ENCODE measurements around the gene ZHX3. TPM values are rescaled to one million over a fixed set of nuclear protein-coding genes. Genes with fewer than 3 reads are reported as not detected.
A peak's percentile ranks its signal among the peaks of the same experiment; 100 is the strongest.

The ZHX3 gene
- total RNA-seq, 4 donors from 2014 or later: 19.2 to 32.9 (median 31.4) TPM

DNA sequence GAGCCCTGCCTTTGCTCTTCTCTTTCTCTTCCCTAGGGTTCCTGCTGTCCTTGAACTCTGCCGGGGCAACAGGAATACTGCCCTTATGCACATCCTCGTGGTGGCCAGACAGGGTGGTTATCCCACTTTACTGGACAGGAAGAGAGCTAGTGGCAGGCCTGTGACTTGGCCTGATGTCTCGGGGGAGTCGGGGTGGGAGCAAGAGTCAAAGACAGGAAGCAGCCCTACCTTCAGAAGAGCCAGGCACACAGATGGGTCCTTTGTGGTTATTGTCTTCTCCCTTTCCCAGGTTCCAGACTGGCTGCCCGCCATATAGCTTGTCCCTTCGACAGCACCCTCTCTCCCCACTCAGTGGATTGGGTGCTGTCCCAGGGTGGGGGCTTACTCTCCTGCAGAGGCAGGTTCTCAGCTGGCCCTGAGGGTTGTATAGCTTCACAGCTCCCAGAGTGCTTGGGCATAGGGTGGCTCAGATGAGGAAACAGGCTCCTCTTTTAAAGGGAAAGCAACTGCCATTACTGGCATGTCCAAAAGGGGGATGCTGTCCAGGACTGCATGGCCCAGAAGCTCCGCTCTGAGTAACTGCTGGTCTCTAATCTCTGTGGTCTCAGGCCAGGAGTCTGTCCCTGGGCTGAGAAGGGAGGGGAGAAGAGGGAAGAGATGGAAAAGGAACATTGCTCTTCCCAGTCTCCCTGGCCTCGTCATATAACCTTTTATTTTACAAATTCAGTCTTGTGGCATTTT is 162.9 kb downstream of the ZHX3 start:
- H3K36me3 ChIP-seq: no peaks in the 10 kb centered on the region
- H3K27me3 ChIP-seq: no peaks in the 10 kb centered on the region
- WGBS: 72% methylated on average over 8 of the region's 8 CpGs
- no peak overlapping the region for H3K4me3 ChIP-seq
- H3K4me1 ChIP-seq: peaks cover 78% of the 10 kb centered on the region
- no peaks in the 10 kb centered on the region for H3K9me3 ChIP-seq
- no peak overlapping the region for H3K27ac ChIP-seq
- TF ChIP-seq, protein P1, sequence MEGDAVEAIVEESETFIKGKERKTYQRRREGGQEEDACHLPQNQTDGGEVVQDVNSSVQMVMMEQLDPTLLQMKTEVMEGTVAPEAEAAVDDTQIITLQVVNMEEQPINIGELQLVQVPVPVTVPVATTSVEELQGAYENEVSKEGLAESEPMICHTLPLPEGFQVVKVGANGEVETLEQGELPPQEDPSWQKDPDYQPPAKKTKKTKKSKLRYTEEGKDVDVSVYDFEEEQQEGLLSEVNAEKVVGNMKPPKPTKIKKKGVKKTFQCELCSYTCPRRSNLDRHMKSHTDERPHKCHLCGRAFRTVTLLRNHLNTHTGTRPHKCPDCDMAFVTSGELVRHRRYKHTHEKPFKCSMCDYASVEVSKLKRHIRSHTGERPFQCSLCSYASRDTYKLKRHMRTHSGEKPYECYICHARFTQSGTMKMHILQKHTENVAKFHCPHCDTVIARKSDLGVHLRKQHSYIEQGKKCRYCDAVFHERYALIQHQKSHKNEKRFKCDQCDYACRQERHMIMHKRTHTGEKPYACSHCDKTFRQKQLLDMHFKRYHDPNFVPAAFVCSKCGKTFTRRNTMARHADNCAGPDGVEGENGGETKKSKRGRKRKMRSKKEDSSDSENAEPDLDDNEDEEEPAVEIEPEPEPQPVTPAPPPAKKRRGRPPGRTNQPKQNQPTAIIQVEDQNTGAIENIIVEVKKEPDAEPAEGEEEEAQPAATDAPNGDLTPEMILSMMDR (IDR thresholded peaks at IDR 0.05): no peak
- no peak for DNase-seq (ENCODE audit: low spot score in 2 of 2)

DNA sequence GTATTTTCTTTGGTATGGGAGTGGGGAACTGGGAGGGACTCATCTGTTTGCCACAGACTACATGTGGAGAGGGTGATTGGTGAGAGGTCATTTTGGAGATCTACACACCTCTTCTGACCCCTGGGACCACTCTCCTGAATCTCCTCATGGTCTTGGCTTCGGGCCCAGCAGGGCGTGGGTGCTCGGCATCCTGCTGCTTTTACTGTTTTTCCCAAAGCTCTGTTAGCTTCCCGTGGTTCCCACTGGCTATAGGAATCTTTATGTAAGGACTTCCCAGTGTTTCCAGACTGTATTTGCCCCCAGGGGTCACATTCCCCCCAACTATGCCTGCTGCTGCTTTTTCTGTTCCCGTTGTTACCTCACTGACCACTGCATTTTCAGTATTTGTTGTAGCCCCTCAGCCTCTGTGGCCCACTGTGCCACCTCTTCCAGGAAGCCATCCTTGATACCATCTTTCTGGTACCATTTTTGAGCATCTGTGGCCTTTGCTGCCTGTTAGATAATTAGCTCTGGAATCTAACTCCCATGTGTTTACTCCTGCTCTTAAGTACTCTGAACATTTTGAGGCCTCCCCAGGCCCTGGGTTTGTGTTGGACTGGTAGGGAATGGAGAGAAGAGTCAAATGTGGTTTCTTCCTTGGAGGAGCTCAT is 165.3 kb downstream of the ZHX3 start:
- TF ChIP-seq EP300 (IDR thresholded peaks at IDR 0.05) (no peak), POLR2A (IDR thresholded peaks at IDR 0.05) (no peak), POLR2AphosphoS5 (IDR thresholded peaks at IDR 0.05) (no peak)
- TF ChIP-seq, protein P1 (IDR thresholded peaks at IDR 0.05): no peak
- Histone ChIP-seq H3K9me3 (no peaks in the 10 kb centered on the region), H3K27ac (no peak overlapping the region), H3K4me3 (no peak overlapping the region), H3K4me1 (peaks cover 78% of the 10 kb centered on the region), H3K36me3 (no peaks in the 10 kb centered on the region), H3K27me3 (no peaks in the 10 kb centered on the region)
- DNase-seq (ENCODE audit: low spot score in 2 of 2): no peak
- 45% methylated on average over 5 of the region's 5 CpGs for WGBS

DNA sequence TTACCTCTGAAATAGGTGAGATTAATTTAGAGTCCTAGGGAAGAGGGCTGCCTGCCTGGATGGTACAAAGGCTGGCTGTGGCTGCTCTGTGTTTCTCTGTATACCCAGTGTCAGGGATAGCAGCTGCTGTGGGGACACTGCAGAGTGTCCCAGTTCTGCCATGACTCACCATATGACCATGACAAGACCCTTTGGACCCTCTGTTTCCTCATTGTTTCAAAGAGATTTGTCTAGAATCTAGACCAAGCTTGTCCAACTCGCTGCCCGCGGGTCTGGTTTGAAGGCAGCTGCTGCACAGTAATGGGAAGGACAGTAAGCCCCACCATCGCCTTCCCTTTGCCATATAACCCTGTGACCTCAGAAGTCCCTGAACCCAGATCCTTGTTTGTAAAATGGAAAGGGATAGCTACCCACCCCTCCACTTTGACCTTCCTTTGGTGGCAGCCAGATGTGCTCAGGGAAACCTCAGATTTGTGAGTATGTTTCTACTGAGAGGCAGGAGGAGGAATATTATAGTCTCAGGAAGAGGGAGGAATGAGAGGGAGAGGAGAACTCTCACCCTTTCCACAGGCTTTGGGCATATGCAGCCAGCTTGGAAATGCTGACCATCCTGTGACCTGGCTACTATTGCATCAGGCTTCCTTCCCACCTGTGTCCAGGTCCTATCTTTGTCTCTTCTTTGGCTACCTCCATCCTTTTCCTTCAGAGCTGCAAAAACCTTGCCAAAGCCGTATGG is 166.2 kb downstream of the ZHX3 start:
- WGBS: 83% methylated on average over 5 of the region's 5 CpGs
- no peak for DNase-seq (ENCODE audit: low spot score in 2 of 2)
- TF ChIP-seq POLR2A (IDR thresholded peaks at IDR 0.05) (no peak), POLR2AphosphoS5 (IDR thresholded peaks at IDR 0.05) (no peak), EP300 (IDR thresholded peaks at IDR 0.05) (no peak)
- TF ChIP-seq, protein P1 (IDR thresholded peaks at IDR 0.05): no peak
- no peak overlapping the region for H3K4me3 ChIP-seq
- H3K36me3 ChIP-seq: no peaks in the 10 kb centered on the region
- H3K27ac ChIP-seq: no peak overlapping the region
- no peaks in the 10 kb centered on the region for H3K27me3 ChIP-seq
- H3K4me1 ChIP-seq: peaks cover 81% of the 10 kb centered on the region
- H3K9me3 ChIP-seq: no peaks in the 10 kb centered on the region

DNA sequence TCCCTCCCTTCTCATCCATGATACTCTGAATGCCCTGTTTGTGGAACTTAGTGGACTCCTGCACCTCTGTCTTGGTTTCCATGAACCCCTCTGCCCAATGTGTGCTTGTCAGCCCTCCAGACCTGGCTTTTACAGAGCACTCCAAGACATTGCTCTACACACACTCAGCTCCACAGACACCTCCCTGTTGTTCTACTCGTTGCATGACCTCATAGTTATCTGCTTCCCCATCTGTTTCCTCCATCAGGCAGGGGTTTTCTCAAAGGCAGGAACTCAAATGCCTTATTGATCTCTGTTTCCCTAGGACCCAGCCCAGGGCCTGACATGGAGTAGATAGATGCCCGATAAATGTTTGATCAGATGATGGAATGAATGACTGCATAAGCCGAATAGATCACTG is 166.9 kb downstream of the ZHX3 start:
- Histone ChIP-seq H3K9me3 (no peaks in the 10 kb centered on the region), H3K27me3 (no peaks in the 10 kb centered on the region), H3K27ac (peak overlapping the region; percentile 7), H3K36me3 (no peaks in the 10 kb centered on the region), H3K4me3 (no peak overlapping the region), H3K4me1 (peaks cover 81% of the 10 kb centered on the region)
- TF ChIP-seq POLR2AphosphoS5 (IDR thresholded peaks at IDR 0.05): no peak
- no peak for TF ChIP-seq EP300 (IDR thresholded peaks at IDR 0.05)
- TF ChIP-seq POLR2A (IDR thresholded peaks at IDR 0.05): no peak
- TF ChIP-seq, protein P1 (IDR thresholded peaks at IDR 0.05): no peak
- DNase-seq (ENCODE audit: low spot score in 2 of 2): no peak
- WGBS: 50% methylated on average over 3 of the region's 3 CpGs

DNA sequence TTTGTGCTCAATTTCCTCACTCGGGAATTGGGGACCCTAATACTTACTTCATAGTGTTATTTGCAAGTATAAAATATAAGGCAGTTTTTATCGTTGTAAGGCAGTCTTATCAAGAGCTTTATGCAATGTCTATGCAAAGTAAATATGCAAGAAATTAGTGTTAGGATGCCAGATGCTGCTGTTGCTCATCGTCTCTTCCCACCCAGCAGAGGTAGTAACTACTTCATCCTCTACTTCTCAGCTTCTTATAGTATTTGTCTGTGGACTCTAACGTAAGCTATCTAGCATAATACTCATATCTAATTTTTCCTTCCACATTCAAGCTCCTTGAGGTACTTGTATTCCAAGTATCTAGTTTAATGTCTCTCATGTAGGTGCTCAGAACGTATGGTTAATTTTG is 168.6 kb downstream of the ZHX3 start:
- WGBS: 73% methylated on average over 5 of the region's 5 CpGs
- peaks cover 77% of the 10 kb centered on the region for H3K4me1 ChIP-seq

More for the DNA sequence above, 168.6 kb downstream of the ZHX3 start:
- Histone ChIP-seq H3K27me3 (no peaks in the 10 kb centered on the region), H3K27ac (no peak overlapping the region), H3K36me3 (no peaks in the 10 kb centered on the region), H3K4me3 (no peak overlapping the region), H3K9me3 (no peaks in the 10 kb centered on the region)
- no peak for DNase-seq (ENCODE audit: low spot score in 2 of 2)
- TF ChIP-seq POLR2AphosphoS5 (IDR thresholded peaks at IDR 0.05): no peak
- TF ChIP-seq POLR2A (IDR thresholded peaks at IDR 0.05): no peak
- TF ChIP-seq EP300 (IDR thresholded peaks at IDR 0.05): no peak
- TF ChIP-seq, protein P1 (IDR thresholded peaks at IDR 0.05): no peak

All from suprapubic skin (tissue), 4 donors.